ENCODE results near the gene GPR65. TPM values are rescaled to one million over a fixed set of nuclear protein-coding genes. Genes with fewer than 3 reads are reported as not detected.

GPR65 gene
- total and polyA plus RNA-seq, 3 donors from 2014 or later: 0.08 to 0.96 (median 0.31) TPM

DNA sequence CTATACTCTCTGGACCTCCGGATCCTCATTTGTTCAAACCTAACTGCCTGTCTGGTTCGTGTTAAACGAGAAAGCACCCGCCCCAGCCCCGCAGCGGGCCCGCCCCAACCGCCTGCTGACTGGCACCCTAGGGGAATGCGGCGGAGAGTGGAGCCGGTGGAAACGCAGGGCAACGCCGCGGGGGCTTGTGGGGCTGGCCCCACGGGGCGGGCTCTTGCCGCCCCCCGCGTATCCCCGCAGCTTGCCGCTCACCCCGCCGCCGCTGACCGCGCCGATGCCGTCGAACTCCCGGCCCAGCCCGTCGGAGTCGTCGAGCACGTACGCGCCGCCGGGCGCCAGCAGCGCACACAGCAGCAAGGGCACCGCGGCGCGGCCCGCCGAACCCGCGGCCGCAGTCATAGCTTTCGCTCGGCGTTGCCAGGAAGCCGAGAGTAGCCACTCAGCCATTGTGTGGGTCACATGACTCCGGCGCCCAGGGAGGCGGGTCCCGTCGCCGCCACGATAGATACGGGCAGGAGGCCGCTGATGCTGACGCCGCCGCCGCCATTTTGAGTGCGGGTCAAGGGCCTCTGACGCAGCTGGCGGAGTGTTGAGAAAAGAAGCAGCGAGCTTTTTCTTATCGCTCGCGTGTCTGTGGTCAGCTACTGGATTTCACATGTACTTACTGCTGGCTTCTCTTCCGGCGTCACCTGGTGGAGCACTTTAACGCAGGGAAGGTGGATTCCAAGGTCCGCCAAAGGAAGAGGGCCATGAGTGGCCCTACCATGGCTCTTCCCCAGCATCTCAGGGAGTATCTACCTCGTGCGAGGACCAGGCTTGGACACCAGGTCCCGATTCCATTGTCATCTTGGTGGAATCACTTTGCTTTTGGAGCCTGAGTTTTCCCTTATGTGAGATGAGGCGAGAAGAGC is 12.0 kb upstream of the GPR65 start, which contains the start of gene GALC:
Gene GALC, minus strand, starts transcription at position 465 of the 911 bp plus-strand sequence. Its CDS starts 18 bp downstream, at position 447.
- WGBS, 2 donors: 2 to 5% methylated on average over 29 to 68 of the region's 83 CpGs
- Histone ChIP-seq H3K36me3 (ENCODE audit: low read depth, missing control alignments) (no peaks in the 10 kb centered on the region), H3K9me3 (no peaks in the 10 kb centered on the region), H3K4me1 (peaks cover 51% of the 10 kb centered on the region), H3K27me3 (no peaks in the 10 kb centered on the region), H3K27ac (peak within 1 kb of the TSS; percentile 93 to 98), H3K4me3 (peak within 1 kb of the TSS; percentile 78 to 85)
- peak; percentile 97 for DNase-seq
- TF ChIP-seq CTCF (IDR thresholded peaks at IDR 0.05) (no peak), POLR2A (IDR thresholded peaks at IDR 0.05) (no peak)
- intact Hi-C loops (cut with DNase I; ENCODE audit: low total_unique reads): no loop called here

DNA sequence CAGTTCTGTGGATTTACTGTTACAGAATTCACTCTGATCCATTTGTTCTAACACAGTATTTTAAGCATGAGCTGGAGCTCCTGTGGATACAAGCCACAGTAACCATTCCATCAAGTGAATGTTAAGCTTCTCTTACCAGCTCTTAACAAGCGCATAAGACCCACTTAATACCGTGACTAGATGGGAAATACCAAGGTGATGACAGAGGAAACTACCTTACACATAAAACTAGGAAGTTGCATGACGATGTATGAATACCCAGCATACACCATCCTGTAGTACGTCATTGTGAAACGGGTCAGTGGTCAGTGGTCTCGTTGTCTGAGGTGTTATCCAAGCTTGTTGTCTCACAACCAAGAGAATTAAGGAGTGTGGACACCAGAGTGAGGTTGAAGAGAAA is 10.0 kb upstream of the GPR65 start:
- H3K27me3 ChIP-seq: no peaks in the 10 kb centered on the region
- TF ChIP-seq CTCF (IDR thresholded peaks at IDR 0.05) (no peak), POLR2A (IDR thresholded peaks at IDR 0.05) (no peak)
- WGBS, 2 donors: 55 to 71% methylated on average over 6 of the region's 6 CpGs
- no peak overlapping the region for H3K4me3 ChIP-seq
- H3K27ac ChIP-seq: peak overlapping the region; percentile 63 to 98
- H3K4me1 ChIP-seq: peaks cover 51% of the 10 kb centered on the region
- no peak for DNase-seq
- intact Hi-C loops (cut with DNase I; ENCODE audit: low total_unique reads): no loop called here
- H3K36me3 ChIP-seq (ENCODE audit: low read depth, missing control alignments): no peaks in the 10 kb centered on the region
- H3K9me3 ChIP-seq: no peaks in the 10 kb centered on the region

DNA sequence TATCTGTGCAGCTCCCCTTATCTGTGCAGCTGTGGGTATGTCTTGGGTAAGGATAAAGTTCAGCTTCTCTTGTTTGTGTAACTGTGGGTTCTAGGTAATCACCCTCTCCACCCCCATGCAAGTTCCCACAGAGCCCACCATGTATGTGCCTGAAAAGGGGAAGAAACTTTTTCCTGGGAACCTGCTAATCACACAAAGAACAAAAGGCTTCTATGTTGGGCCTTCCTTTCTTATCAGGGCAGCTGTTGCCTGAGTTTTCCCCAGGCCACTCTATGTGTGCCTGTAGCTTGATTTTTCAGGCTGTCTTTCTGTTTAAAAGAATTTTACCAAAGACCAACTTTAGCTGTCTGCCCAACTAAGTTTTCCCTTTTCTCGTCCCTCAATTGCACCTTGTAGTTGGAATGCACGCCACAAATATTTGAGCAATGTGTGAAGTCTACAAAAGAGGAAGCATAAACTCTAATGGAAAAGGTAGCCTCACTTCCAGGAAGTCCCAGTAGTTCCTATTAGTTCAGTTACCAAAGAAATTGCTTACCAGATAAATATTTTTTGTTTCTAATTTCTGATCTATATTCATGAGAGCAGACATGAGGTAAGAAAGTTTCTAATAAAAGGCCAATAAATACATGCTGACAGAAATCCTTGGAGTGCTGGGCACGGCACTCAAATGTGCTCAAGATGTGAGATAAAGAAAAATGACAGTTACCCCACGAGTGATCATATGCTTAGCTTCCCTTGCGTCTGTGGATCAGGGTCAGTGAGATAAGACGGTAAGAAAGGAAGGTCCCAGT is 9.2 kb upstream of the GPR65 start:
- H3K27ac ChIP-seq: peak overlapping the region; percentile 63 to 98
- WGBS, 2 donors: 26 to 40% methylated on average over 6 of the region's 6 CpGs
- intact Hi-C loops (cut with DNase I; ENCODE audit: low total_unique reads): no loop called here

DNA sequence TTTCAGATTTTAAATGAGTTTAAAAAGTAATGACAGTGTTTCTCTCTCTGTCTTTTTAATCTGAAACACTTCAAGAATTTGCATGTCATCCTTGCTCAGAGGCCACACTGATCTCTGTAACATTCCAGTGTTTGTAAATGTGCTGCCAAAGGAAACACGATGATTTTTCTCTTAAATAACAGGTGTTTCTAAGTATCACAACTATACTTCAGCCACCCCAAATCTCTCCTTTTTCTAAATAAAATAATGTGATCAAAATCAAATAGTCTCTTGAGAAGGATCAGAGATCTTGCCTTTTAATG is 8.7 kb upstream of the GPR65 start:
- no peaks in the 10 kb centered on the region for H3K9me3 ChIP-seq
- 15 to 23% methylated on average over 1 of the region's 1 CpG for WGBS, 2 donors
- DNase-seq: no peak
- no peaks in the 10 kb centered on the region for H3K27me3 ChIP-seq
- no peaks in the 10 kb centered on the region for H3K36me3 ChIP-seq (ENCODE audit: low read depth, missing control alignments)
- peak overlapping the region; percentile 18 to 98 for H3K27ac ChIP-seq
- peaks cover 41% of the 10 kb centered on the region for H3K4me1 ChIP-seq
- TF ChIP-seq CTCF (IDR thresholded peaks at IDR 0.05) (no peak), POLR2A (IDR thresholded peaks at IDR 0.05) (no peak)
- intact Hi-C loops (cut with DNase I; ENCODE audit: low total_unique reads): no loop called here
- no peak overlapping the region for H3K4me3 ChIP-seq

More for the DNA sequence above, 9.2 kb upstream of the GPR65 start:
- no peaks in the 10 kb centered on the region for H3K9me3 ChIP-seq
- no peaks in the 10 kb centered on the region for H3K27me3 ChIP-seq
- H3K4me3 ChIP-seq: no peak overlapping the region
- DNase-seq: peak; percentile 49
- no peaks in the 10 kb centered on the region for H3K36me3 ChIP-seq (ENCODE audit: low read depth, missing control alignments)
- TF ChIP-seq POLR2A (IDR thresholded peaks at IDR 0.05) (no peak), CTCF (IDR thresholded peaks at IDR 0.05) (no peak)
- H3K4me1 ChIP-seq: peaks cover 46% of the 10 kb centered on the region
